ENCODE data around the gene PHF2. TPM values are rescaled to one million over a fixed set of nuclear protein-coding genes. Genes with fewer than 3 reads are reported as not detected.

PHF2 gene
- polyA plus RNA-seq, 1 donor, result 33.5 TPM

DNA sequence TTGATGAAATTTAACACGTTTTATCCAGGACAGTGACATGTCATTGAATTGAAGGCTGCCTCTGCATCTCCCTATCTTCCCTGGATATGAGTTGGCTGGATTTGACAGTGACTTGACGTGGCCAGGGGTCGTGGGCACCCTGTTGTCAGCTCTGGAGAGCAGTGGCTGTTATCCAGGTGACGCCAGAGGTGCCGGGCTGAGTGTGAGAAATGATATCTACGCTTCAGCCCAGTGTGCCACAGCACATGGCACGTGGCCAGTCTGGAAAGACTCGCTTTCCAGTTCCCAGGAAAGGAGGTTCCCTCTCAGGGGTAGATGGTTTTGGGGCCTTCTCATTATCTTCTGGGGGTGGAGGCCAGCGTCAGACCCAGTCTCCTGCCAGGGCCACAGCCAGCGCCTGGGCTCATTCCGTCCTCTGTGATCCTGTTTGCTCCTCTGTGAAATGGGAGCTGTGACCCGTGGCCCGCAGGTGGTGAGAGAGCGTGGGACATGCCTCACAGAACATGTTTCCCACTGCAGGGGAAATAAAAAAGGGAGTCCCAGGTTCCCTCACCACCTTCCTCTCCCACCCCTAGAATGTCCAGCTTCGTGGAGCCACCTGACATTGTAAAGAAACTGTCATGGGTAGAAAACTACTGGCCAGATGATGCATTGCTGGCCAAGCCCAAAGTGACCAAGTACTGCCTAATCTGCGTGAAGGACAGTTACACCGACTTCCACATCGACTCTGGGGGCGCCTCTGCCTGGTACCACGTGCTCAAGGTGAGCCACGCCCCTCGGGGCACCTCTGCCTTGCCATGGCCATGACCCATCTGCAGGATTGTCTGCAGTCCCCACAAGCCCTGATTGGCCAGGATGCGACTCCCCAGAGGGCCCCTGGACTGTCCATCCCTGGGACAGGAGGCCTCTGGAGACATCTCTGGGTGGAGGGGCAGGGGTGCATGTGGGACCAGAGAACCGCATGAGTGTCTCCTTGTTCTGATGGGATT is 76.5 kb downstream of the PHF2 start:
- no peak for DNase-seq (ENCODE audit: low read depth)

DNA sequence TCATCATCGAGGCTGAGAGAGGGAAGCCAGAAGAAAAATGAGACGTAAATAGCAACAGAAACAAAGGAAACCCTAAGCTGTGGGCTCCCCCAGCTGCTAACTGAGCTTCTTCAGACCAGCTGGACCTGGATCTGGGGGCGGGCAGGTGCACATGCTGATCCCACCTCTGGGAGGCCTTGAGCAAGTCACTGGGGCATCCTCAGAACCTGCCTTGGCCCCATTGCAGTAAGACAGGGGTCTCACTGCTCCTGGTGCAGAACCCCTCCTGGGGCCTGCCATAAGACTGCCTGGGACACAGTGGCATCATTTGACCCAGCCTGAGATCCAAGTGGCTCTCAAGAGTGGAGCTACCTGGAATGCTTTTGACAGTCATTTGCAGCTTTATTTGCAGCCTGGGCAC is 77.4 kb downstream of the PHF2 start:
- DNase-seq (ENCODE audit: low read depth), result no peak

DNA sequence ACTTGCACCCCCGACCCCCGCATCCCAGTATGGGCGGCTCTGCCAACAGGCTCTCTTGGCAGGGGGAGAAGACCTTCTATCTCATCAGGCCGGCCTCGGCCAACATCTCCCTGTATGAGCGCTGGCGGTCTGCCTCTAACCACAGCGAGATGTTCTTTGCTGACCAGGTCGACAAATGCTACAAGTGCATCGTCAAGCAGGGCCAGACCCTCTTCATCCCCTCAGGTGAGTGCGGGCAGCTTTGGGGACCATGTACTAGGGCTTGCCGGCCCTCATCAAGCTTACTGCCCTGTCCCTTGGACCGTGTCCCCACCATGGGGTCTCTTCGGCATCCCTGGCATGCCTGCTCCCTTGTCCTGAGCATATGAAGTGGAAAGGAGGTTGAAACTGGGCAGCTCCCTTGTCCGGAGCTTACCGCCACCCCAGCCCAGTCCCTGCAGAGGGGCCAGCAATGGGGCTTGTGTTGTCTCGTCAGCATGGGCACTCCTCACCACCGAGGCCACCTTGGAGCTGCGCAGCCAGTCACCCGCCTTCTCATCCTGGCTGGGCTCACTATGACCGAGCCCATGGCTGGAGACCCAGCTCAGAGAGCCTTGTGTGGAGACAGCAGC is 78.1 kb downstream of the PHF2 start:
- no peak for DNase-seq (ENCODE audit: low read depth)

DNA sequence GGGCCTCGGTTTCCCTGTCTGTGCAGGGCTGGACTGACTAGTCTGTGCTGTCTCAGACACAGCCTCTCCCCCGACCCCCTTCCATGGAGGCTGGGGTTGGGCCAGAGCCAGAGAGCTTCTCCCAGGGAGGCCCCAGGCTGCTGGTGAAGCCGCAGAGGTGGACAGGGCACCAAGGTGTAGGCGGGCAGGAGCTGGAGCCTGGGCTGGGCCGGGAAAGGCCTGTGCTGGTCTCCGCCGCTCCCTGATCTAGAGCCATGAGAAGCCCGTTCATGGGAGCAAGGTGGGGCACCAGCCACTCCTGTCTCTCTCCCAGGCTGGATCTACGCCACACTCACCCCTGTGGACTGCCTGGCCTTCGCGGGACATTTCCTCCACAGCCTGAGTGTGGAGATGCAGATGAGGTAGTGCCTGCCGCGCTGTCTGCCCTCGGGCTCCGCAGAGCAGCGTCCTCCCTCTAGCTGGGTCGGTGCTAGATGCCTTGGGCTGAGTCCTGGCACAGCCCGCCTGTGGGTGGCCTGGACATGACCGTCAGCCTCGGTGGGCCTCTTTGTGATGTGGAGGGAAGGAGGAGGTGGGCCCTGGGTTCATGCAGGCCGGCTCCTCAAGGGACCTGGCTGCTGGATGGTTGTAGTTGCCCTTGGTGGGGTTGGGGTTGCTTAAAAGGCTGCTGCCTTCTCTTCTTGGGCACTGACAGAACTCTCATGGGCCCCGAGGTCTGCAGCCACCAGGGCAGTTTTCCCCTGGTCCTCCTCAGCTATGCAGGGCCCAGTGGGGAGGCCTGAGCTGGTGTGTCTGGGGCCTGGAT is 79.4 kb downstream of the PHF2 start:
- DNase-seq (ENCODE audit: low read depth), result no peak

DNA sequence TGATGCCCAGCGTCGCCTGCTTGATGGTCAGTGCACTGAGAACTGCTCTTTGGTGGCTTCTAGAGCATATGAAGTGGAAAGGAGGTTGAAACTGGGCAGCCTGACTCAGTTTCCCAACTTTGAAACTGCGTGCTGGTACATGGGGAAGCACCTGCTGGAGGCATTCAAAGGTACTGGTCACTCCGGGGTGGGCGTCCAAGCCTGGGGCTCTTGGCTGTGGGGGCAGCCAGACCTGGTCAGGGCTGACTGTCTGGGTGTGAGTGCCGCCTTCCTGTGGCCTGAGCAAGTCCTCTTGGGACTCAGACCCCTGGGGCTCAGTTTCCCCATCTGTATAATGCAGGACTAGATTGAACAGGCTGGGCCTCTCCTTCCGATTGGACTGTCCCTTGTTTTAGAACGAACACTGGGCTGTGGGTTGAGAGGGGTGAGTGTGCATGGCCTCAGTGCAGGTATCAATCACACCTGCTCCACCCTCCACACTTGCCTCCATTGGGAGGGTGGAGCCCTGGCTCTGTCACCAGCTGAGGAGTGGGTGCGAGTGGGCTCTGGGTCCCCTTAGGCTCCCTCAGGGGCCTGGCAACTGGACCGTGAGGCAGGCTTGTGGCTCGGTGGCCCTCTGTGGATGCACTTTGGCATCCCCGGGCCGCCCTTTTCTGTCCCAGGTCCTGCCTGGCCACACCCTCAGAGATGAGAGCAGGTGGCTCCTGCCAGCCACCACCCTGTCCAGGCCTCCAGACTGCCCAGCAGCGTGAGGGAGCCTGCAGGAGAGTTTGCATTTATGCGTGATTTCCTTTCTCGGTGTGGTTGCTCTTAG is 80.2 kb downstream of the PHF2 start:
- no peak for DNase-seq (ENCODE audit: low read depth)

DNA sequence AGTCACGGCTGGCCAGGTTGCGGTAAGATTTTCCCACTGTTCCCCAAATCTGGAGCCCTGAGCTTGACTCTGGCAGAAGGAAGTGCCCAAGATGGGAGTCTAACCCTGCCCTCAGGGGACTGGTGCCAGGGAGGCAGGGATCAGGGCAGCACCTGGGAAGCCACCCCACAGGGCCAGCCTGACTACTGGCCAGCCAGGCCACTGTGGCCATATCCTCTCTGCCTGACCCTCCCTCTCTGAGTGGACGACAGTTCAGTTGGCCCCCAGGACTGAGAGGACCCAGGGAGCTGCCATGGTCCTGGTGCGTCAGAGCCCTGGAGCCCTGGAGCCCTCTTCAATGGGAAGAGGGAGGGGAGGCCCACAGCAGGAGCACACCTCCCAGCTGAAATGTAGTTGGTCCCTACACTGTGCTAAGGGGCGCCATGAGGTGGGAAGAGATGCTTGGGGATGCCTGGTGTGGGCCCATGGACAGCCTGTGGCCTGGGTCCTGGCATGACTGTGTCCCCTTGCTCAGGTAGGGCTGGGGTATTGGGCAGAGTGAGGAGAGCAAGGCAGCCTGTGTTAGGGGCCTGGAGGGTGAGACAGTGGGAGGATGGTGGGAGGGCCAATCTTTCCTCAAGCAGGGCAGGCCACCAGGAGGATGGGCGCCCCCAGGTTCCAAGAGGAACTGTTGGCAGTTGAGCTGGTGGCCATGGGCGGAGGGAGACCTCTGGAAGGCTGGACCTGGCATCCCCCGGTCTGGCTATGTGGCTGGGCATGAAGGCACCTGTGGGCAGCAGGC is 81.1 kb downstream of the PHF2 start:
- DNase-seq (ENCODE audit: low read depth), result no peak

DNA sequence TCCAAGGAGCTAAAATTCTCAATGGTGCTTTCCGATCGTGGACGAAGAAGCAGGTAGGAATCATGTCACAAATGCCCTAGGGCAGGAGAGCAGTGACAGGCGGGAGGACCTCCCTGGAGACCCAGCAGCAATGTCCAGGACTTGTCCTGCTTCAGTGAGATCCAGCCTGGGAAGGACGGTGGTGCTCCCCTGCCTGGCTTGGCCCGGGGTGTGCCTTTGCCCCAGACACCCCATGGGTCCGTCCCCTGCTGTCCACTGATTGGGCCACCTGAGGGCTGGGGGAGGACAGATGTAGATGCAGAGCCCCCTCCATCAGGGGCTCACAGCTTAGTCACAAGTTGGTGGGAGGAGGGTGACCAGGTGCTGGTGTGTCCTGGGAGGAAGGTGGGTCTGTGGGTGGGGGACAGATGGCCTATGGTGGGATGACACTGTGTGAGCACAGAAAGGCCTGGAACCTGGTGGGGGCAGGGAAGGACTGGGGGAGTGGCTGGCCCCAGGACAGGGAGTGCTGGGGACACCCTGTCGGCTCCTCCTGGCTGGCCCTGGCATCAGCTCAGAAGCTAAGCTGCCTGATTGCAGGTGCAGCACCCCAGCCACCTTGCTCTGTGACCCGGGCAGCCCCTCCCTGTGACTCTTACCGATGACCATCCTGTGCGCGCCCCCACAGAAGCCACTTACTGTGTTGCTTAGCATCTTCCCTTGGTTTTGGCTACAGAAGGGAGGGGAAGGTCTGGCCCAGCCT is 82.0 kb downstream of the PHF2 start:
- DNase-seq (ENCODE audit: low read depth), result no peak

DNA sequence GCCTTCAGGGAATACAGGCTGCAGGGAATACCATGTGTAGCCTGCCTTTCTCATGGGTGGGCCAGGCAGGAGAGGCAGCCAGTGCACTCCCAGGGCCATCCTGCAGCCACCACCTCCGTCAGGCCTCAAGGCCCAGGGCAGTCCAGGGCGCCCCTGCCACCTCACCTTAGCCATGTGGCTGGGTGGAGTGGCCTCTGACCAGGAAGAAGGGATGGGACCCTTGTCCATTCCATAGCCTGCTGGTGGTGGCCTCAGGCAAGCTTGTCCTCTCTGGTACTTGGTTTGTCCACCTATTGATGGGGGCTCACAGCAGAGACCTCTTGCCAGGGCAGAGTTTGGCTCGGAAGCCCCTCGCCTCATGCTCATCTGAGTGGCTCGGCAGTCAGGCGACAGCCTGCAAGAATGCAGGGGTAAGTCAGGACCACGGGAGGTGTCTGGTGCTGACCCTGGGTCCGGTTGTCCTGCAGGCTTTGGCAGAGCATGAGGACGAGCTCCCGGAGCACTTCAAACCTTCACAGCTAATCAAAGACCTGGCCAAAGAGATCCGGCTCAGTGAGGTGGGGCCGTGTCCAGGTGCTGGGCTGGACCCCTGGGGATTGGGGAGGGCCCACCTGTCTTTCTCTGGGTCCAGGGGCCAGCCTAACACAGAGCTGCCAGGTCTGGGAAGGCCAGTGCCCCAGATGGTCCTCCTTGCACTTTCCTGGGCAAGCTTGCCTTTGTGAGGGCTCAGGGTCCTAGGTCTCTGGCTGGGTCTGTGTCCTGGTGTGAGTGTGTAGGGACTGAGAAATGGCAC is 82.9 kb downstream of the PHF2 start:
- no peak for DNase-seq (ENCODE audit: low read depth)

DNA sequence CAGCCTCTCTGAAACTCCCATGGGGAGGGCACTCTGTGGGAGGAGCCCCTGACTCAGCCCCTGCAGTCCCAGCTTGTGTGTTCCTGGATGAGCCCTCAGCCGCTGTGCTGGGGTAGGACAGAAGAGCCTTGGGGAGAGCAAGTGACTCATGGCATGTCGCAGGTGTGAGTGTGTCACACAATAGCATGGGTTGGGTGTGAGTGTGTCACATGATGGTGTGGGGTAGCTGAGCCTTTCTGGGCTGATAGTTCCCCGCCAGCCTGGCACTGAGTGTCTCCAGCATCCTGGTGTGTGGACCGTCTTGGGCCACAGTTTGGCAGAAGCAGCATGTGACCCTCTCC is 83.4 kb downstream of the PHF2 start:
- DNase-seq (ENCODE audit: low read depth), result no peak

DNA sequence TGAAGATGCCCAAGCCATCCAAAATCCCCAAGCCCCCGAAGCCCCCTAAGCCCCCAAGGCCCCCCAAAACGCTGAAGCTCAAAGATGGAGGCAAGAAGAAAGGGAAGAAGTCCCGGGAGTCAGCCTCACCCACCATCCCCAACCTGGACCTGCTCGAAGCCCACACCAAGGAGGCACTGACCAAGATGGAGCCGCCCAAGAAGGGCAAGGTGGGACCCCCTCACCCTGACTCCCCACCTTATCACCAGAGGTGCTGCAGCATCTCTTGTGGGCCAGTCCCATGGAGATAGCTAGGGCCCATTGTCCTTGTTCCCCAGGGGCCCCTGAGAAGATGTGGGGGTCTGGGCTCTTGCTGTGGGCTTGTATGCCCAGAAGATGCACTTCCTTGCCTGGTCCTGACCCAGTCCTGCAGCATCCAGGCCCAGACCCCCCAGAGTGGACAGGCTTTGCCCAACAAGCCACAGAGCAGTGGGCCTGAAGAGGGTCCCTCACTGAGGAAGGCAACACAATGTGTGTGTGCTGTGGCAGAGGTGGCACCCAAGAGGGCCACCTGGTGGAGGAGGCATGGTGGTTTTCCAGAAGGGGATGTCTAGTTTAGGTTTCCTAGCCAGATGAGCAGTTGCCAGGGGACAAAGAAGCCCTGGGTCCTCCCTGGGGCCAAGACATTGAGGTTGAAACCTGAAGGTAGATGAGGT is 84.1 kb downstream of the PHF2 start:
- no peak for DNase-seq (ENCODE audit: low read depth)

DNA sequence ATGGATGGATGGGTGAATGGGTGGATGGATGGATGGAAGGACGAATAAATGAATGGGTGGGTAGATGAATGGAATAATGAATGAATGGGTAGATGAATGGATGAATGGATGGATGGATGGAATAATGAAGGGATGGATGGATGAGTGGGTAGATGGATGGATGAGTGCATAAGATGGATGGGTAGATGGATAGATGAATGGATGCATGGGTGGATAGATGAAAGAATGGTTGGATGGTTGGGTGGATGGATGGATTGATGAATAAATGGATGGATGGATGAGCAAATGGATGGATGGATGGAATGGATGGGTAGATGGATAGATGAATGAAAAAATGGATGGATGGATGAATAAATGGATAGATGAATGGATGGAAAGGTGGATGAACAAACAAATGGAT is 85.2 kb downstream of the PHF2 start:
- DNase-seq (ENCODE audit: low read depth), result no peak

DNA sequence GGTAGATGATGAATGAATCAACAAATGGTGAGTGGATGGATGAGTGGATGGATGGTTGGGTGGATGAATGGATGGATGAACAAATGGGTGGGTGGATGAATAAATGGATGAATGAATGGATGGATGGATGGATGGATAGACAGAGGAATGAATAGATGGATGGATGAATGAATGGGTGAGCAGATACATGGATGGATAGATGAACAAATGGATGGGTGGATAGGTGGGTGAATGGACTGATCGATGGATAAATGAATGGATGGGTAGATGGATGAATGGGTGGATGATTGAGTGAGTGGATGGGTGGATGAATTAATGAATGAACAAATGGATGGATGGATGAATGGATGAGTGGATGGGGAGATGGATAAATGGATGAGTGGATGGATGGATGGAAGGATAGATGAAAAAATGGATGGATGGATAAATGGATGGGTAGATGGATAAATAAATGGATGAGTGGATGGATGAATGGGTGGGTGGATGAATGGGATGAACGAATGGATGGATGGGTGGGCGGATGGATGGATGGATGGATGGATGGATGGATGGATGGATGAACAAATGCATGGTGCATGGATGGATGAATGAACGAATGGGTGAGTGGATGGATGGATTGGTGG is 85.7 kb downstream of the PHF2 start:
- no peak for DNase-seq (ENCODE audit: low read depth)

DNA sequence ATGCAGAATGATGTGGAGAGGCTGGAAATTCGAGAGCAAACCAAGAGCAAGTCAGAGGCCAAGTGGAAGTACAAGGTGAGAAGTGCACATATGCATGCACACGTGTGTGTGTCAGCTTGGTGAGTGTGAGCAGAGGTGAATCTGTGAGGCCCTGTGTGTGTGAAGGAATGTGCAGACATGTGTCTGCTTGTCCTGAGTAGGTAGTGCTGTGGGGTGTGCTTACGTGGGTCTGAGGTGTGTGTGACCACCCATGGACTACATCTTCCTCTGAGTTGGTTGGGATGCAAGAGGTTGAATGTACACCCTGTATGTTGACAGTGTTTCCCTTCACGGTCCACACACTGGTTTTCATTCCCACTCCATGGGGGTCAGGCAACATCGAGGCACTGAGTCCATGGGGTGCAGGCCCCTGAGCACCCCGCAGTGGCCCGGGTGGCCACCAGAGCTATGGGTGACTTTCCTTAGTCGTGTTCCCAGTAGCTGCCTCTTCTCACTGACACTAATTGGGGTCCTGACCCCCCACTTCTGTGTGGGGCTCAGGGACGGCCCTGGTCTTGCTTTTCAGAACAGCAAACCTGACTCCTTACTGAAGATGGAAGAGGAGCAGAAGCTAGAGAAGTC is 86.7 kb downstream of the PHF2 start:
- DNase-seq (ENCODE audit: low read depth), result no peak

DNA sequence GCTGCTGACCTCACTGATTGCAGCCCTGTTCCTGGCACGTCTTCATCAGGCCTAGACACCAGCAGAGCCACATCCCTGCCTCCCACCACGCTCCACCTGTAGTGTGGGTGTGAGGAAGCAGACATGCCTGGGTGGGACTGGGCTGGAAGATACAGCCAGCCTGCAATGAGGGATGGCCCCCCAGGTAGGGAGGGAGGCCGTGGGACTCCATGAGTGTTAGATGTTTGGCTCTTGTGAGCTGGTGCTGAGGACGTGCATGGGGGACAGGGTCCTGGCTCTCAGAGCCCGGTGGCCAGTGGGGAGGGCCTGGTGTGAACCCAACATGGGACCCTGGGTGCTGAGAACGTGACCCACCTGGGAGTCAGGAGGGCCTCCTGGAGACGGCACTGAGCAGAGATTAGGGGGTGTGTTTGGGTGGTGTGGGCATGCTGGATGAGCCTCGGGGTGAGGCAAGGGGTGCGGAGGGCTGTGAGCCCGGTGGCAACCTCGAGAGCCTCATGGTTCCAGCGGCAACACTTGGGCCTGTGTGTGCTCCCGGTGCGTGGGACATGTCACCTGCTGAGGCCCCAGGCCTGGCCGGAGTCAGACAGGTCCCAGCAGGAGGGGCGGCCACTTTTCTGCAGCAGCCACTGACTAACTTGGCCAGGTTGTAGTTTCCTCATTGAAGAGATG is 87.6 kb downstream of the PHF2 start:
- no peak for DNase-seq (ENCODE audit: low read depth)

DNA sequence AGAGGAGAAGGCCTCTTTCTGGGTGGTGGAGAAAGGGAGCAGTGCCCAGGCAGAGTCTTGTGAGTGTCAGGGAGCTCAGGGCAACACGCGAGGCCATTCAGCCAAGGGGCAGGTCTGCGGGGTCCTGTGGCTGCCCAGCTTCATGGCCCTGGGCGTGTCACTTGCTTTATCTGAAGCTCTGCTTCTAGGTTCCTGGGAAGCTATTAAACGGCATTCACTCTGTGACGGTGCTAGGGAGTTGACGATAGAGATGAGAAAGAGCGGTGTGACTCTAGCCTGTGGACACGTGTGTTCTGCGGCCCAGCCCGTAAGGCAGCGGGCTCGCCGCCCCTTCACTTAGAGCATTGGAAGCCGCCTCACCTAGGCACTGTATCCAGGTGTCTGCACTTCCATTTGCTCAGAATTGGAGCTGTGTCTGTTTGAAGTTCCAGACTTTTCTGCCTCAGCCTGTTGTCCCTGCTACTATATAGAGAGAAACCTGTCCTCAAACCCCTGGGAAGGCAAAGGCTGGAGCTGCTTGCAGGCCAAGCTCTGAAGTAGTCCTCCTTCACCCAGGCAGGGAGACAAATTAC is 88.3 kb downstream of the PHF2 start:
- no peak for DNase-seq (ENCODE audit: low read depth)

DNA sequence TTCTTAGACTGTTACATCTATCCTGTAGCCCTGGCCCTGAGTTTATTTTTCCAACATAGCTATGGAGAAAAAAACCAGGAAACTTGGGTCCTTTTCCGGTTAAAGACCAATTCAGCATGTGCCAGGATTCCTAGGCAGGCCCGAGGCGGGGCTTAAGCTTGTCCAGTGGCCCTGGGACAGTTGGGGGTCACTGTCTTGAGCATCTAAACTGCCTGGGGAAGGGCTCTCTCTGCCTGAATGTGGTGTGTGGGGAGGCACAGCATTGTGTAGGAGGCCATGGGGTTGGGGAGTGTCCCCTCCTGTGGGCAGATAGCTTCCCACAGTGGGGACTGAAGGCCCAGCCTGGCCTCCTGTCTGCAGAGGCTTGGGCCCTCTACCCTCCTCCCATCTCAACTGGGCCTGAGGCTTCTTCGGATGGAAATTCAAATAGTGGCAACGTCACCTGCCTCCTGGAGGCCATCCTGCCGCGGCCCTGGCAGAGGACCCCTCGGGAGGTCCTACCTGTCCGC is 88.8 kb downstream of the PHF2 start:
- DNase-seq (ENCODE audit: low read depth), result no peak

Measured in forelimb muscle (tissue), 1 donor.